OCI-M1 (cell line): ENCODE results near the gene DHX35.

Experiments used
- DNase-seq: peaks from one replicate; lab custom pipeline; 2025; lab: John Stamatoyannopoulos, UW

DHX35 gene

GRCh38 chr20:39066471-39067242 is 104.5 kb downstream of the DHX35 start:
- peak; percentile 4 for DNase-seq

- DNase-seq = no peak
These were observed 105.5 kb downstream of the DHX35 start for GRCh38 chr20:39067526-39068216.

DNA sequence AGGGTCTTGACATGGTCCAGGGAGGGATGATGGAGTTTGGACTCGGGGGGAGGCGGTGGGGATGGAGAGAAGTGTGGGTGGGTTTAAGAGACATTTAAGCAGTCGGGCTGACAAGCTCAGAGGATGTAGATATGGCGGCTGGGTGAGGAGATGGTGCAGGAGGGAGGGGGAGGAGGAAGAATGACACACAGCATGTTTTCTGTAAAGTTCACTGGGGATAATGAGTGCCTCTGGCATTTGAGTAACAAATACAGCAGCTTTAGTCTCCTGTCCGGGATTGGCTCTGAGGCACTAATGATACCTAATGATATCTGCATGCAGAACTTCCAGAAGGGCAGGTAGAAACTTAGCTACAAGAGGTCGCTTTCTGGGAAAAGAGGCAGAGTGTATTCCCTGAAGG is 107.8 kb downstream of the DHX35 start:
- no peak for DNase-seq

- no peak for DNase-seq
These were observed 108.5 kb downstream of the DHX35 start for GRCh38 chr20:39070484-39071231.

- DNase-seq = no peak
These were observed 110.0 kb downstream of the DHX35 start for GRCh38 chr20:39072132-39072531.

DNA sequence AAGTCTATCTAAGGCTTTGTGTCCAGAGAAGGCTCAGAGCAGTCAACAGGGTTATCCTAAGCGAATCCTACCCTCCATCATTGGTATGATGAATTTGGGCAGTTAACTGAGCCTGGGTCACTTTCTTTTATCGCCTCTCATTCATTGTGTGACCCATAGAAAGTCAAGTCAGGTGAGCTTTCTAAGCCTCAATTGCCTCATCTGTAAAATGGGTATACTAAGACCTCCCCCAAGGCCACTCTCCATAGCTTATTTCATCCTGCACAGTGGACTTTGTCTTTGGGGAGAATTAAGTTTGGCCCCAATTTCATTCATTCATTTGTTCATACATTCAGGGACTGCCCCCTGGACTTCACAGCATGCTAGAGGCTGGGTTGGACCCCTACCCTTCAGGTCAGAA is 110.5 kb downstream of the DHX35 start:
- no peak for DNase-seq

DNA sequence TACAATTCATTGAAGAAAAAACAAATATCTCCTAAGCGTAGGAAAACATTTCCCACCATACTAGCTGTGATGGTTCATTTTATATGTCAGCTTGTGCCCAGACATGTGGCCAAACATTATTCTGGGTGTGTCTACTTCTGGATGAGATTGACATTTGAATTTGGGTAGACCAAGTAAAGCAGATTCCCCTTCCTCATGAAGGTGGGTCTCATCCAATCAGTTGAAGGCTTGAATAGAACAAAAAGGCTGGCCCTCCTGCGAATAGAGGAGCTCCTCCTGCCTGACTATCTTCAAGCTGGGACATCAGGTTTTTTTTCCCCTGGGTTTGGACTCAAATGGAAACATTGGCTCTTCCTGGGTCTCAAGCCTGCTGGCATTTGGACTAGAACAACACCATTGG is 113.6 kb downstream of the DHX35 start:
- no peak for DNase-seq

DNA sequence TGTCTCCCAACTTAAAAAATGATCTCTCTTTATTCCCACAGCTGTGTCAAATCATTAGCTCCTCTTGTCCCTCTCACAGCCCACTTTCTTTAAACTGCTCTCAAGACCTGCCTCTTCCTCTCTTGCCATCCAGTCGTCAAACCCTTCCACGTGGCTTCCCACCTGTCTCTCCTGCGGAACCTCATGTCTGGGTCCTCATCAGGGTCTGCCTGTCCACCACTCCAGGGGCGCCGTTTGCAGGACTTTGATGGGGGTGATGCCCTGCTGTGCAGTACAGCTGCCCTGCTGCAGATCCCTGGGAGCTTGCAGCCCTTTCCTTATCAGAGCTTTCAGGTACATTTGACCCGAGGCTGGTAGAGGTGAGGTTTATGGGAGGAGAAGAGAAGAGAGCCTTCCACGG is 114.8 kb downstream of the DHX35 start:
- no peak for DNase-seq

DNA sequence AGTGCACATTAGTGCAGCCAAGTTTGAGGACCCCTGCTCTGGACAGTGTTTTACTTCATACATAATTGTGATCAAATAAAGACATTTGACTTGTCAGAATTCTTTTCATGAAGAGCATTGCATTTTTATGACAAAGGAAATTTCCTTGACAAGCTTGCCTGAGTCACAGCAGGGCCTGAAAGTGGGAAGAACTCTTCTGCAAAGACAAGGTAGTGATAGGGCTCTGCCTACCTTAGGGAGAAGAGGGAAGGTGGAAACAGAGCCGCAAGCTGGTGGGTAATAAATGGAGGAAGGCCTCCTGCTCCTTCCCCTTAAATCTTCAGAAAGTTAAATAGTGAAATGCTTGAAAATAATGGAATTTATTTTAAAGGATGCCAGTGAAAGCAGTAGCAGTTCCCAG is 118.2 kb downstream of the DHX35 start:
- DNase-seq = no peak

DNA sequence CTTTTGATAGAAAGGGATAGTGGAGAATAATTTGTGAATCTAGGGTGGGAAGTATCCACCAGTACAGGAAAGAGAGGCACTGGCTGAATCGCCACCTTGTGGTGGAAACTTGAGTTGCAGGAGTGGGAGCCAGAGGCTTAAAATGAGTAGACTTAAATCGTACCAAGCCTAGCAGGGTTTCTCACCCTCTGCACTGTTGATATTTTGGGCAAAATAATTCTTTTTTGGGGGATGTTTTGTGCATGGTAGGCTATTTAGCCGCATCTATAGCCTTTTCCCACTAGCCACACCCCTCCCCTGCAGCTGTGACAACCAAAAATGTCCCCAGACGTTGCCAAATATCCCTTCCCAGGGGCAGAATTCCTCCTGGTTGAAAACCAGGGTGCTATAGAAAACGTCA is 119.1 kb downstream of the DHX35 start:
- DNase-seq = peak; percentile 86

DNA sequence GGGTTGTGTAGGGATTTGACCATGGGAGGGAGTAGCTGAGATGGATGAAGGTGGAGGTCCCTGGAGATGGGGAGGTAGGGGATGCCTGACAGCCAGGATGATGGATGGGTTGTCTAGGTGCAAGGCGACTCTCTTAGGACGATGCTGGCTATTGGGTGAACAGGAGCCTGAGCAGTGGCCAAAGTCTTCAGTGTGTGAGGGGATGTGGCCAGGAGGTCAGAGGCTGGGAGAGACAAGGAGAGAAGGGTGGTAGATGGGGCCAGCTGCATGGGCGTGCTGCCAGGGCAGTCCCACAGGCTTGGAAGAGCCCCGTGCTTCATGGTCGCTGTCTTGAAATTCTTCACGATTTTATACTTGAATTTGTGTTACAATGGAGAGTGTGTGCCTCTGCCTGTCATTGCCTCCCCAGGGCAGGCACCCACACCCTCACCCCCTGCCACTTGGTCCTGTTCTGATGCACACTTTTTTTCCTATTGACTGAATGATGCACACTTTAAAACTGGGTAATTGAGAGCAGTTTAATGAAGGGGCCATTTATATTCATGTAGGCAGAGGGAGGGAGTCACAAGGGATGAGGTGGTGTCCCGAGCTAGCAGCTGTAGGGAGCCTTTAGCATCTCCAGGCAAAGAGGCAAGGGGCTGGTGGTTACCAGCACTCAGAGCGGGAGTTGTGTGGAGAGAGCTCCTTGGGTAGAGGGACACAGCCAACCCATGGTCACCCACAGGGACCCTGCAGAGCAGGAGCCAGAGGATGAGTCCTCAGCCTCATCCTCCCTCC is 120.7 kb downstream of the DHX35 start:
- DNase-seq = no peak

- DNase-seq = no peak
These were observed 121.6 kb downstream of the DHX35 start for GRCh38 chr20:39083761-39084160.

DNA sequence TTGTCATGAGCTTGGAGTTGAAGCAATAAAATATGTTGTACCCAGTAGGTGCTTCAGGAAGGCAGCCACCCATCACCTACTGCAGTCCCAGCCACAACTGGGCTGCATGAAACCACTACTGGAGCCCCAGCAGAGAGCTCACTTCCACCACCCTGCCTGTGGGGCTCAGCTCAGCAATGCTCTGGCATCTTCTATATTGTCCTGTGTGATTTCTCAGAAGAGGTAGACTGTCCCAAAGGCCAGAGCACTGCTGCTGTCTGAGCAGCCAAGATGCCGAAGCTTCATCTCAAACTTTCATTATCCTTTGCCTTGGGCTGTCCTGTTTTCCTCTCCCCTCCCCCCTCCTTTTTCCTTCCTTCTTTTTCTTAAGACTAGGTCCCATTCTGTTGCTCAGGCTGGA is 126.9 kb downstream of the DHX35 start:
- no peak for DNase-seq
